Measurements from ENCODE around the gene ZNF526. TPM values are rescaled to one million over a fixed set of nuclear protein-coding genes. Genes with fewer than 3 reads are reported as not detected.
A peak's percentile ranks its signal among the peaks of the same experiment; 100 is the strongest.

The ZNF526 gene
- total RNA-seq, 2 experiments from 2014 or later = 5.0 to 6.2 TPM

DNA sequence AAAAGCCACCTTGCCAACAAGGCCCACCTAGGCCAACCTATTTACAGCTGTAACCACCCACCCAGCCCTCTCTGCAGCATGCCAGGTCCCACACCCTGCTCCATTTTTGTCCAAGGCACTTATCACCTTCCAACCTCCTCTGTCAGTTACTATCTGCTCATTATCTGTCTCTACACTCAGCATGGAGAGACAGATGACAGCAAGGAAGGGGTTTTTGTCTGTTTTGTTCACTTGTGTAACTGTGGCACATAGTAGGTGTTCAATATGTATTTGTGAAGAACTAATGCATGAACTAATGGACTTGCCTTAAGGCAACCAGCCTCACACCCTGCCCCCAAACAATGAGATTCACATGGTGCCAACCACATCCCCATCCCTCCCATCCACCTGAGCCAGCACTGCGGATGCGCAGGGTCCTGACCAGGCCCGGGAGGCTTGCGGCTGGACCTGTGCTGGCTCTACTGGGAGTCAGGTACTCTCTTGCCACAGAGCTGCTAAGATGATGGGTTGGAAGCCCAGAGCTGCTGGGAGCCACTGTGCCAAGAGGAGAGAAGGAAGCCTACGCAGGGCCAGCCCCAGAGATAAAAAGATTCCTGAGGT, 19.9 kb upstream of the ZNF526 start:
- H3K9me3 ChIP-seq (ENCODE audit: control insufficient read depth in 1 of 2, insufficient read depth in 1 of 2, low read length in 2 of 2) = no peaks in the 10 kb centered on the region
- no peaks in the 10 kb centered on the region for H3K27me3 ChIP-seq (ENCODE audit: control insufficient read depth in 1 of 2, insufficient read depth in 2 of 2, low read length in 2 of 2)
- H3K4me1 ChIP-seq (ENCODE audit: insufficient read depth, low read length) = peaks cover 98% of the 10 kb centered on the region
- peak overlapping the region; percentile 57 for H3K4me3 ChIP-seq (ENCODE audit: low read length)
- peaks cover 90% of the 10 kb centered on the region for H3K4me1 Mint-ChIP-seq (ENCODE audit: low read depth)
- intact Hi-C loops (cut with DNase I, micrococcal nuclease) = loop anchor here in 1 of 2 experiments (1.0 kb wide), 1 partner anchor 44 kb away; no protein-coding TSS in a partner anchor
- ChIA-PET POLR2A (interaction anchor here (1.4 to 7.6 kb wide), 9 partner anchors 13 to 71 kb away, joined by 3 to 70 read pairs (median 15); partner anchors contain the start of genes DEDD2, GSK3A, POU2F2 and ZNF526), CTCF (interaction anchor here (1.0 to 2.3 kb wide), 6 partner anchors 9 to 45 kb away, joined by 3 to 9 read pairs (median 5); partner anchors contain the start of gene ZNF526)
- H3K27me3 Mint-ChIP-seq = no peaks in the 10 kb centered on the region
- H3K27ac ChIP-seq (ENCODE audit: low read depth in 1 of 2, low read length in 2 of 2) = peak overlapping the region; percentile 89 to 94
- TF ChIP-seq, protein P1, sequence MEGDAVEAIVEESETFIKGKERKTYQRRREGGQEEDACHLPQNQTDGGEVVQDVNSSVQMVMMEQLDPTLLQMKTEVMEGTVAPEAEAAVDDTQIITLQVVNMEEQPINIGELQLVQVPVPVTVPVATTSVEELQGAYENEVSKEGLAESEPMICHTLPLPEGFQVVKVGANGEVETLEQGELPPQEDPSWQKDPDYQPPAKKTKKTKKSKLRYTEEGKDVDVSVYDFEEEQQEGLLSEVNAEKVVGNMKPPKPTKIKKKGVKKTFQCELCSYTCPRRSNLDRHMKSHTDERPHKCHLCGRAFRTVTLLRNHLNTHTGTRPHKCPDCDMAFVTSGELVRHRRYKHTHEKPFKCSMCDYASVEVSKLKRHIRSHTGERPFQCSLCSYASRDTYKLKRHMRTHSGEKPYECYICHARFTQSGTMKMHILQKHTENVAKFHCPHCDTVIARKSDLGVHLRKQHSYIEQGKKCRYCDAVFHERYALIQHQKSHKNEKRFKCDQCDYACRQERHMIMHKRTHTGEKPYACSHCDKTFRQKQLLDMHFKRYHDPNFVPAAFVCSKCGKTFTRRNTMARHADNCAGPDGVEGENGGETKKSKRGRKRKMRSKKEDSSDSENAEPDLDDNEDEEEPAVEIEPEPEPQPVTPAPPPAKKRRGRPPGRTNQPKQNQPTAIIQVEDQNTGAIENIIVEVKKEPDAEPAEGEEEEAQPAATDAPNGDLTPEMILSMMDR (IDR thresholded peaks at IDR 0.05) = peak; percentile 2
- H3K9me3 Mint-ChIP-seq = no peaks in the 10 kb centered on the region
- H3K36me3 ChIP-seq (ENCODE audit: insufficient read depth, low read length) = peaks cover 72% of the 10 kb centered on the region
- peak overlapping the region; percentile 83 for H3K4me3 Mint-ChIP-seq
- H3K27ac Mint-ChIP-seq = peak overlapping the region; percentile 93
- DNase-seq (peak in 2 of 14 experiments; percentile 36 to 54), ATAC-seq (ENCODE audit: poor library complexity) (no peak)
- H3K36me3 Mint-ChIP-seq (ENCODE audit: low read depth) = peaks cover 81% of the 10 kb centered on the region

DNA sequence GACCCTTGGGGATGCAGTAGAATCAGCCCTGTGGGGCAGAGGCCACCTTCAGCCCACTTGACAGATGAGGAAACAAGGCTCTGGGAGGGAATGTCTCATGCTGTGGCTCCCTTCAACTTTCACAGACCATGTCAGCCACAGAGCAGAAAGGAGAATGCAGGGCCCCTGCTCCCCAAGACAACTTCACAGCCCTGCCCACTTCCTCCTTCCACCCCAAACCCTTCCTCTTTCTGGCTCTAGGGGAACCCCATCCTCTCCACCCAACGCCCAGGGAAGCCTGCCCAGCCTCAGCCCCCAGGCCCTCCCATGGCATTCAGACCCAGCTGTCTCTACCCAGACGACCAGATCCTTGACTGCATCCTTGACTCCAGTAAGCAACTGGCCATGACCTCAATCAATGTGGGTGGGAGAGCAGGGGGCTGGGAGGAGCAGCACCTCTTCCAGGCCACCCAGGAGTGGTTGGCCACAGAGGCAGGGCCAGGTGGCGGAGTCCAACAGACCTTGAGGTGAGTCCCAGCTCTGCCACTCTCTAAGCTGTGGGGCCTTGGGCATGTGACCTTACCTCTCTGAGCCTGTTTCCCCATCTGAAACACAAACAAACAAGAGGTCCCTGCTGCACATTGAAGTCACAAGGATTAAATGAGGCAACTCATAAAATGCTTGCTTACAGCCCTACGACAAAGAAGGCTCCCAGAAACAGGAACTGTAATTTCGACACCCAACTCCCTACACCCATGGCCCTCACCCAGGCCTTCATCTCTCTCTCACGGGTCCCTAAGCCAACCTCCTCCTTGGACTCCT, 18.4 kb upstream of the ZNF526 start:
- no peaks in the 10 kb centered on the region for H3K27me3 ChIP-seq (ENCODE audit: control insufficient read depth in 1 of 2, insufficient read depth in 2 of 2, low read length in 2 of 2)
- no peaks in the 10 kb centered on the region for H3K9me3 Mint-ChIP-seq
- POLR2A ChIA-PET = interaction anchor here (0.6 to 7.6 kb wide), 5 partner anchors 13 to 1238 kb away, joined by 3 to 70 read pairs (median 6); partner anchors contain the start of genes DEDD2, GSK3A and POU2F2
- peak; percentile 8 for ATAC-seq (ENCODE audit: poor library complexity)
- H3K36me3 Mint-ChIP-seq (ENCODE audit: low read depth) = peaks cover 88% of the 10 kb centered on the region
- H3K36me3 ChIP-seq (ENCODE audit: insufficient read depth, low read length) = peaks cover 77% of the 10 kb centered on the region
- no peaks in the 10 kb centered on the region for H3K9me3 ChIP-seq (ENCODE audit: control insufficient read depth in 1 of 2, insufficient read depth in 1 of 2, low read length in 2 of 2)
- H3K27me3 Mint-ChIP-seq = no peaks in the 10 kb centered on the region
- H3K4me1 ChIP-seq (ENCODE audit: insufficient read depth, low read length) = peaks cover 100% of the 10 kb centered on the region
- peak overlapping the region; percentile 89 to 94 for H3K27ac ChIP-seq (ENCODE audit: low read depth in 1 of 2, low read length in 2 of 2)
- H3K4me3 ChIP-seq (ENCODE audit: low read length) = peak overlapping the region; percentile 31
- H3K4me1 Mint-ChIP-seq (ENCODE audit: low read depth) = peaks cover 91% of the 10 kb centered on the region
- intact Hi-C loops (cut with DNase I, micrococcal nuclease) = no loop called here
- DNase-seq = peak in 8 of 14 experiments; percentile 23 to 85 (median 36)
- peak overlapping the region; percentile 83 for H3K4me3 Mint-ChIP-seq
- CTCF ChIA-PET = interaction anchor here (2.3 kb wide), 1 partner anchor 43 kb away, joined by 8 read pairs; no protein-coding TSS in a partner anchor
- TF ChIP-seq, protein P1 (IDR thresholded peaks at IDR 0.05) = no peak
- peak overlapping the region; percentile 93 for H3K27ac Mint-ChIP-seq

DNA sequence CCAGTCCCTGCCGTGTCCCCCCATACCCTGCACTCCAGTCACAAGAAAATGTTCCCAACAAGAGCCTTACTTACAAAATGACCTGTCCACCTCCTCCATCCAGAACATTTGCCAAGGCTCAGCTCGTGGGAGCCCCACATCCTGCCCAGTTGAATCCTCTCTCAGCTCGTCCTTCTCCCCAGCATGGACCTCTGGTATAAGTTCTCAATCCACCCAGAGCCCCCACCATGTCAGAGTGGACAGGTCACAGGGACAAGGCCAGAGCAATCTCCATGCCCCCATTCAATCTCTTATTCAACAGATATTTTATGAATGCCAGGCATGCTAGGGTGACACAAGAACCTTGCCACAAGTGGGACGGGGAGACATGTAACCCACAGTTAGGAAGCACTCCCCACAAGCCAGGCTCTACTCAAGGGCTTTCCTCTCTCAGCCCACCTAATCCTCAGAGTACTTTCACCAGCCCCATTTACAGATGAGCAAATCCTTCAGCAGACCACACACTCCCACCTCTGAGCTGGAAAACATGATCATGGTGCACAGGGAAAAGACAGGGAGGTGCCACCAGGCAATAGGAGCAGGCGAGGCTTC, 17.7 kb upstream of the ZNF526 start:
- H3K9me3 ChIP-seq (ENCODE audit: control insufficient read depth in 1 of 2, insufficient read depth in 1 of 2, low read length in 2 of 2) = no peaks in the 10 kb centered on the region
- peak overlapping the region; percentile 89 to 94 for H3K27ac ChIP-seq (ENCODE audit: low read depth in 1 of 2, low read length in 2 of 2)
- H3K4me1 Mint-ChIP-seq (ENCODE audit: low read depth) = peaks cover 85% of the 10 kb centered on the region
- H3K36me3 Mint-ChIP-seq (ENCODE audit: low read depth) = peaks cover 90% of the 10 kb centered on the region
- H3K27me3 ChIP-seq (ENCODE audit: control insufficient read depth in 1 of 2, insufficient read depth in 2 of 2, low read length in 2 of 2) = no peaks in the 10 kb centered on the region
- H3K27ac Mint-ChIP-seq = peak overlapping the region; percentile 93
- ChIA-PET CTCF (no interaction called here), POLR2A (interaction anchor here (0.6 to 7.6 kb wide), 4 partner anchors 13 to 1237 kb away, joined by 3 to 70 read pairs (median 5); partner anchors contain the start of genes DEDD2 and GSK3A)
- H3K4me1 ChIP-seq (ENCODE audit: insufficient read depth, low read length) = peaks cover 100% of the 10 kb centered on the region
- ATAC-seq (ENCODE audit: poor library complexity) = no peak
- no peak for DNase-seq
- peaks cover 78% of the 10 kb centered on the region for H3K36me3 ChIP-seq (ENCODE audit: insufficient read depth, low read length)
- intact Hi-C loops (cut with DNase I, micrococcal nuclease) = no loop called here
- TF ChIP-seq, protein P1 (IDR thresholded peaks at IDR 0.05) = no peak
- no peaks in the 10 kb centered on the region for H3K27me3 Mint-ChIP-seq
- H3K9me3 Mint-ChIP-seq = no peaks in the 10 kb centered on the region
- H3K4me3 ChIP-seq (ENCODE audit: low read length) = no peak overlapping the region
- H3K4me3 Mint-ChIP-seq = peak overlapping the region; percentile 83

All from CD4-positive, alpha-beta T cell (primary cell).